BE2C (cell line): Measurements from ENCODE around the gene AMELY.
"Not testable (repeated sequence)": the region's sequence is repeated elsewhere in the genome, so short reads cannot be mapped to it uniquely, and the experiment has no call there.

Source experiments
- DNase-seq: peaks from one replicate; pipeline ENCODE4 v3.0.0-alpha.2; 2020
- H3K27me3 ChIP-seq: fragments of 250-450 bp; sonication (Bioruptor Pico); 2 replicates; pipeline ENCODE4 v1.5.1; 2020; ENCODE audit warnings: mild to moderate bottlenecking
- H3K36me3 ChIP-seq: fragments of 250-450 bp; sonication (Bioruptor Pico); 2 replicates; pipeline ENCODE4 v1.5.1; 2020; ENCODE audit warnings: mild to moderate bottlenecking
- H3K4me1 ChIP-seq: fragments of 250-450 bp; sonication (Bioruptor Pico); 2 replicates; pipeline ENCODE4 v1.5.1; 2020
- H3K4me3 ChIP-seq: 2 replicates; pipeline ENCODE4 v1.5.1; 2011; ENCODE audit warnings: low read depth, low read length
- H3K9me3 ChIP-seq: fragments of 250-450 bp; sonication (Bioruptor Pico); 2 replicates; pipeline ENCODE4 v1.5.1; 2020
- TF ChIP-seq, protein P1 (sequence below): IDR thresholded peaks from 2 replicates; pipeline ENCODE4 v1.5.1; 2012; ENCODE audit warnings: mild to moderate bottlenecking, low read depth, low read length

Gene AMELY

DNA sequence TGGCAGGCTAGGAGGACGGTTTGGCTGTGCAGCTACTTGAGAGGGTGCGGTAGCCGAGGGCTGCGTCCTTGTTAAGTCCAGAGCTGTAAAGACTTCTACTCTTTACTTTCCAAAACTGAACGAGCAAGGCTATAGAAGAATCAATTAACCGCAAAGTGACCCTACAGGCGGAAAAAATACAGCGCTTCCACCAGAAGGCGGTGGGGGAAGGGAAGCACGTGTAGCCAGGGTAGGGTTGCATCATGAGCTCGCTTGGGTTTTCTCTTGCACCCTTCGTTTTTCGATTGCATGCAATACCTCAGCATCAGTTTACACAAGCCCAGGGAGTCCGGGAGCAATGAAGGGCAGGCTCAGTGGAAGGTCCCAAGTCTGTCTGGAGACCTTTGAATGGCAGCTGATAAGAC, 2.4 kb downstream of the AMELY start:
- no peaks in the 10 kb centered on the region for H3K9me3 ChIP-seq
- H3K4me1 ChIP-seq: no peaks in the 10 kb centered on the region
- no peak overlapping the region for H3K4me3 ChIP-seq
- no peak for DNase-seq
- TF ChIP-seq, protein P1, sequence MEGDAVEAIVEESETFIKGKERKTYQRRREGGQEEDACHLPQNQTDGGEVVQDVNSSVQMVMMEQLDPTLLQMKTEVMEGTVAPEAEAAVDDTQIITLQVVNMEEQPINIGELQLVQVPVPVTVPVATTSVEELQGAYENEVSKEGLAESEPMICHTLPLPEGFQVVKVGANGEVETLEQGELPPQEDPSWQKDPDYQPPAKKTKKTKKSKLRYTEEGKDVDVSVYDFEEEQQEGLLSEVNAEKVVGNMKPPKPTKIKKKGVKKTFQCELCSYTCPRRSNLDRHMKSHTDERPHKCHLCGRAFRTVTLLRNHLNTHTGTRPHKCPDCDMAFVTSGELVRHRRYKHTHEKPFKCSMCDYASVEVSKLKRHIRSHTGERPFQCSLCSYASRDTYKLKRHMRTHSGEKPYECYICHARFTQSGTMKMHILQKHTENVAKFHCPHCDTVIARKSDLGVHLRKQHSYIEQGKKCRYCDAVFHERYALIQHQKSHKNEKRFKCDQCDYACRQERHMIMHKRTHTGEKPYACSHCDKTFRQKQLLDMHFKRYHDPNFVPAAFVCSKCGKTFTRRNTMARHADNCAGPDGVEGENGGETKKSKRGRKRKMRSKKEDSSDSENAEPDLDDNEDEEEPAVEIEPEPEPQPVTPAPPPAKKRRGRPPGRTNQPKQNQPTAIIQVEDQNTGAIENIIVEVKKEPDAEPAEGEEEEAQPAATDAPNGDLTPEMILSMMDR: no peak
- H3K27me3 ChIP-seq: no peaks in the 10 kb centered on the region
- no peaks in the 10 kb centered on the region for H3K36me3 ChIP-seq

DNA sequence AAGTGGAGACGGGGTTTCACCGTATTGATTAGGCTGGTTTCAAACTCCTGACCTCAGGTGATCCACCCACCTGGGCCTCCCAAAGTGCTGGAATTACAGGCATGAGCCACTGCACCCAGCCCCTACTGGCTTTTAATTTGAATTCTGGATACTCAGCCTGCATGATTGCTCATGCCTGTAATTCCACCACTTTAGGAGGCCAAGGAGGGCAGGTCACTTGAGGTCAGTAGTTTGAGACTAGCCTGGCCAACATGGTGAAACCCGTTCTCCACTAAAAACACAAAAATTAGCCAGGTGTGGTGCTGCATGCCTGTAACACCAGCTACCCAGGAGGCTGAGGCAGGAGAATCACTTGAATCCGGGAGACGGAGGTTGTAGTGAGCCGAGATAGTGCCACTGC, 3.5 kb downstream of the AMELY start:
- not testable (repeated sequence) for H3K36me3 ChIP-seq, H3K9me3 ChIP-seq, H3K4me1 ChIP-seq, H3K27me3 ChIP-seq, DNase-seq, H3K4me3 ChIP-seq

DNA sequence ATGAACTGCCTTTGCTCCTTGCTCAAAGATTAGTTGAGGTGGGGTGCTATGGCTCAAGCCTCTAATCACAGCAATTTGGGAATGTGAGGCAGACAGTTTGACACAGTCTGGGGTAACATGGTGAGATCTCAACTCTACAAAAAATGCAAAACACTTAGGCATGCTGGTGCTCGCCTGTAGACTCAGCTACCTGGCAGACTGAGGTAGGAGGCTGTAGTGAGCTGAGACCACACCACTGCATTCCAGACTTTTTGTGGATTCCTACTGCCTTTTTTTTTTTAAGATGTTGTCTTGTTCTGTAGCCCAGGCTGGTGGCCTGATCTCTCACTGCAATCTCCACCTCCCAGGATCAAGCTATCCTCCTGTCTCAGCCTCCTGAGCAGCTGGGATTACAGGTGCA, 4.0 kb downstream of the AMELY start:
- TF ChIP-seq, protein P1: no peak
- no peak for DNase-seq
- no peaks in the 10 kb centered on the region for H3K4me1 ChIP-seq
- no peak overlapping the region for H3K4me3 ChIP-seq
- no peaks in the 10 kb centered on the region for H3K9me3 ChIP-seq
- no peaks in the 10 kb centered on the region for H3K36me3 ChIP-seq
- no peaks in the 10 kb centered on the region for H3K27me3 ChIP-seq

DNA sequence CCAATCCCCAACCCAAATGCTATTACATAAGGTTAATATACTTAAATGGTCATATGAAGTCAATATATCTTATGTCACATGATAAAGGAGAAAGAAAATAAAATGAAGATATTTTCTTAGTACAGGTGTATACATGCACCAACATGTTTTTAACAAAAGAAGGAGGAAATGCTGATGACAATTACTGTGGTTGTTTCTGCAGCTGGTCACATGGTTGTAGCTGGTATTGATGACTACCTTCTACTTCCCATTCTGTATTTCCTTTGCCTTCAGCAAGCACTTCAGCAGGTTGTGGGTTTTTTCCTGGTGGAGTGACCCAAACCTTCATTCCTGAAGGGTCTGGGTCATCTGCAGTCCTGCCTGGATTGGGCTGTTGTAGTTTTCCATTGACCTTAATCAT, 9.4 kb downstream of the AMELY start:
- H3K36me3 ChIP-seq, DNase-seq, H3K4me3 ChIP-seq, H3K27me3 ChIP-seq, H3K4me1 ChIP-seq, H3K9me3 ChIP-seq: not testable (repeated sequence)

DNA sequence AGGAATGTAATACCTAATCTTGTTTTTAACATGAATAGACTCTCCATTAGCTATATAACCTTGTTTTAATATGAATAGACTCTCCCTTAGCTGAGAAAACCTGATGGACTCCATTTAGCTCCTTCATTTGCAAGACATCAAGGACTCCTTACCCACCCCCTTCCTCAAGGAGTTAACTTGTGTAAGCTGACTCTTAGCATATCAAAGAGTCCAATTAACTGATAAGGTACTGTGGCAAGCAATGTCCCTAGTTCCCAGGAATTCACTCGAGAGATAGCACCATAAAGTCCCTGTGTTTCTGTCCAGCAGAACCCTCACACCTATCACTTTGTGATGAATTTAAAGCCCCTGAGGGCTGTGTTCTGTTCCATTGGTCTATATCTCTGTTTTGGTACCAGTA, 16.3 kb downstream of the AMELY start:
- H3K36me3 ChIP-seq: no peaks in the 10 kb centered on the region
- TF ChIP-seq, protein P1: no peak
- H3K4me1 ChIP-seq: no peaks in the 10 kb centered on the region
- no peak overlapping the region for H3K4me3 ChIP-seq
- H3K27me3 ChIP-seq: no peaks in the 10 kb centered on the region
- DNase-seq: no peak
- H3K9me3 ChIP-seq: no peaks in the 10 kb centered on the region

DNA sequence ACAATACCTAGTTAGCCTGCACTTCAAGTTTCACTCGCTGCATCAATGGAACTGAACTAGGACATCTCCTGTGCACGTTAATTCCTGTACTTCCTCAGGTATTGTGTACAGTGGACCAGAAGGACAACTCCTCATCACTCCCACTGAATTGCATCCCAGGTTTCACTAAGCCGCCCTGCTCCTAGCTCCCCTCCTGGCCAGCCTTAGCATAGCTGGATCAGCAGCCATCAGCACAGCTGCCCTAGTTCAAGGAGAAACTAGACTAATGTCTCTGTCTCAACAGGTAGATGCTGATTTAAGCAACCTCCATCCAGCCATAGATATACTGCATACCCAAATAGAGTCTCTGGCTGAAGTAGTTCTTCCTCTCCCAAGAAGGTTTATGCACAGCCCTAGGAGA, 17.1 kb downstream of the AMELY start:
- Histone ChIP-seq H3K27me3 (no peaks in the 10 kb centered on the region), H3K4me1 (no peaks in the 10 kb centered on the region), H3K9me3 (no peaks in the 10 kb centered on the region), H3K4me3 (no peak overlapping the region), H3K36me3 (no peaks in the 10 kb centered on the region)
- TF ChIP-seq, protein P1: no peak
- no peak for DNase-seq

DNA sequence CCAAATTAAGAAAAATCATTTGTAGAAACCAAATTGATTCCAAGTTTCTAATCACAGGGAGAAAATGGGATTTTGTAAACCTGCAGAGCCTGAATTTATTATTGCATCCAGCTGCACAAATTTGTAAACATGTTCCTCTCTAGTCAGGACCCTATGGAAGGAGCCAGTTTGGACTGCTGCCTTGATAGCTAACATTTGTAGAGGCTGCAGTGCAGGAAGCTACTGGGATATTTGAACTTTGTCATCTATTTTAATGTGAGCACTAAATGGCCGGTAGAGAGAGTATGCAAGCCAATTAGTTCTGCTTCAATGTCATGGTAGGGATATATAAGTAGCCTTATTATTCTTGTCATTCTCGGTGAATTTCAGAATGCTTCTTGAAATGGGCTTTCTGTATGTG, 62.2 kb downstream of the AMELY start:
- TF ChIP-seq, protein P1: no peak
- Histone ChIP-seq H3K36me3 (no peaks in the 10 kb centered on the region), H3K4me1 (no peaks in the 10 kb centered on the region), H3K9me3 (no peaks in the 10 kb centered on the region), H3K4me3 (no peak overlapping the region), H3K27me3 (no peaks in the 10 kb centered on the region)
- DNase-seq: no peak

DNA sequence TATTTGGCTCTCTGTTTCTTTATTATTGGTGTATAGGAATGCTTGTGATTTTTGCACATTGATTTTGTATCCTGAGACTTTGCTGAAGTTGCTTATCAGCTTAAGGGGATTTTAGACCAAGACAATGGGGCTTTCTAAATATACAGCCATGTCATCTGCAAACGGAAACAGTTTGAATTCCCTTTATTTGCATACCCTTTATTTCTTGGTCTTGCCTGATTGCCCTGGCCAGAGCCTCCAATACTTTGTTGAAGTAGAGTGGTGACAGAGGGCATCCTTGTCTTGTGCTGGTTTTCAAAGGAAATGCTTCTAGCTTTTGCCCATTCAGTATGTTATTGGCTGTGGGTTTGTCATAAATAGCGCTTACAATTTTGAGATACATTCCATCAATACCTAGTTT, 68.9 kb downstream of the AMELY start:
- H3K9me3 ChIP-seq, H3K27me3 ChIP-seq, H3K4me1 ChIP-seq, H3K4me3 ChIP-seq, DNase-seq, H3K36me3 ChIP-seq: not testable (repeated sequence)
